Prostate gland (tissue), 2 donors: ENCODE measurements around the gene U2AF2. TPM values are rescaled to one million over a fixed set of nuclear protein-coding genes. Genes with fewer than 3 reads are reported as not detected.

Source experiments
- DNase-seq: peaks from one replicate; pipeline ENCODE4 v3.0.0-alpha.2; 2019; ENCODE audit warnings: low spot score
- H3K27ac ChIP-seq, 2 donors: fragments of 200-600 bp; sonication (generic); 2 replicates each; pipeline ENCODE4 v1.5.1; 2017 to 2019
- H3K27me3 ChIP-seq: fragments of 200-600 bp; sonication (generic); replicated peaks from 2 replicates; pipeline ENCODE4 v1.5.1; 2019; ENCODE audit not compliant: insufficient read depth
- H3K36me3 ChIP-seq, 2 donors: fragments of 200-600 bp; sonication (generic); 1 replicate in 1 of 2; 2 replicates in 1 of 2; pipeline versions ENCODE4 v1.5.1 to v1.8.1; 2017 to 2019
- H3K4me1 ChIP-seq: fragments of 200-600 bp; sonication (generic); replicated peaks from 2 replicates; pipeline ENCODE4 v1.5.1; 2019
- H3K4me3 ChIP-seq, 2 donors: fragments of 200-600 bp; sonication (generic); 2 replicates each; pipeline ENCODE4 v1.5.1; 2017 to 2019
- H3K9me3 ChIP-seq: fragments of 200-600 bp; sonication (generic); 2 replicates; pipeline ENCODE4 v1.5.1; 2017
- CTCF ChIP-seq, 4 experiments: fragments of 200-600 bp in 2 of 4; fragments of 450-650 bp in 2 of 4; sonication (generic) in 2 of 4; IDR thresholded peaks; 1 replicate in 3 of 4; 2 replicates in 1 of 4; pipeline ENCODE4 v1.5.1; 2016 to 2019; ENCODE audit warnings: antibody characterized with exemption in 4 of 4, mild to moderate bottlenecking in 2 of 4, moderate library complexity in 2 of 4
- POLR2A ChIP-seq: fragments of 450-650 bp; IDR thresholded peaks from one replicate; pipeline ENCODE4 v1.6.1; 2016; ENCODE audit warnings: antibody characterized with exemption, mild to moderate bottlenecking
- POLR2AphosphoS5 ChIP-seq: sonication (generic); formaldehyde crosslinking; IDR thresholded peaks from one replicate; pipeline ENCODE4 v1.6.1; 2017; ENCODE audit warnings: antibody characterized with exemption
- WGBS: methylation state at CpG from one replicate; pipeline ENCODE4 v1.1.5; 2018; 5-methylcytosine and 5-hydroxymethylcytosine counted together
- intact Hi-C: fragments of 100-400 bp; cut with DNase I; formaldehyde crosslinking; loops from one replicate; pipeline ENCODE4 v1.14.2; 2022
- total RNA-seq, 2 donors: library from RNA; depleted of rRNA; stranded (reverse); fragments of >200 nt; gene quantifications; one replicate each; pipeline ENCODE4 v1.1.0, GENCODE V29; 2016

U2AF2 gene
- 100 to 1,000 TPM in 1 of 2 donors, 10 to 100 TPM in 1; 99.2 to 224 TPM for total RNA-seq

DNA sequence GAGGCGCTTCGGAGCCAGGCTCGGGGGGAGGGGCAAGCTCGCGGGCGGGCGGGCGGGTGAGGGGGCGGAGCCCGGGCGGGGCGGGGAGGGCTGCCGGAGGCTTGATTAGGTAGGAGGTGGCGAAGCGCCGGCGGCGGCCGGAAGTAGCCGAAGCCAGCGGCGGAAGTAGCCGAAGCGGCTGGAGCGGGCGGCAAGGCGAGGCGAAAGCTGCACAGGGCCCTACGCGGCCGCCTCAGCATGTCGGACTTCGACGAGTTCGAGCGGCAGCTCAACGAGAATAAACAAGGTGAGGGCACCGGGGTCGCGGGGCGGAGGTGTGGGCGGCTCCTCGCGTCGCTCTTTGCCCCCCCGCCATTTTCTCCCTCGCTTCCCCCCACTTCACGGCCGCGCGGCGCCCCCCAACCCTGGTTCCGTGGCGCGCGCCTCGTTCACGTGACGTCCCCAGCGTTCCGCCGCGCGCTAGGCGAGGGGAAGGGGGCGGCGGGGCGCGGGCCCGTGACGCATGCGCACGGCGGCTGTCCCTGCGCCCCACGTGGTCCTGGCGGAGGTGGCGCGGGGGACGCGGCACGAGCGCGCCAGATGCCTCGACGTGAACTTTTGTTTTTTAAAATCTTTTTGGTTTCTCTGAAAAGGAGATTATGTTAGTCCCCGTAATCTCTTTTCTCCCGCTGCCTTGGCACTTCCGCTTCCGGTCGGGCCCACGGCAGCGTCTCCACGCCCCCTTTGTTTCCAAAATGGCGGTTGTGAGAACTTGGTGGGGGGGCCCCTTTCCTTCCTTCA, at the start of gene U2AF2:
Gene U2AF2, plus strand, starts transcription at position 168 of the 780 bp plus-strand sequence. Its CDS starts 70 bp downstream, at position 238.
- intact Hi-C loops: loop anchor here (10.0 kb wide), 1 partner anchor 540 kb away; the partner anchor contains the start of gene PPP1R12C
- Histone ChIP-seq H3K4me1 (peaks cover 28% of the 10 kb centered on the region), H3K27ac (peak within 1 kb of the TSS; percentile 98 to 99), H3K4me3 (peak within 1 kb of the TSS; percentile 88 to 94), H3K9me3 (no peaks in the 10 kb centered on the region), H3K27me3 (no peaks in the 10 kb centered on the region), H3K36me3 (no peaks in the 10 kb centered on the region)
- peak; percentile 94 for DNase-seq
- TF ChIP-seq POLR2AphosphoS5: peak; percentile 48
- peak in 1 of 4 experiments; percentile 18 for TF ChIP-seq CTCF (IDR thresholded peaks at IDR 0.05)
- TF ChIP-seq POLR2A: peak; percentile 62
- WGBS: 0% methylated on average over 51 of the region's 95 CpGs

- Histone ChIP-seq H3K9me3 (no peaks in the 10 kb centered on the region), H3K36me3 (no peaks in the 10 kb centered on the region), H3K4me3 (peak overlapping the region; percentile 84 to 99), H3K27ac (peak overlapping the region; percentile 85 to 95), H3K4me1 (peaks cover 10% of the 10 kb centered on the region), H3K27me3 (no peaks in the 10 kb centered on the region)
- TF ChIP-seq CTCF (IDR thresholded peaks at IDR 0.05) (no peak), POLR2AphosphoS5 (peak; percentile 86), POLR2A (peak; percentile 29)
- DNase-seq: peak; percentile 97
- WGBS: under 1% methylated on average over 39 of the region's 43 CpGs
- intact Hi-C loops: loop anchor here (5.0 to 10.0 kb wide), 2 partner anchors 88 to 490 kb away; partner anchors contain the start of gene PPP1R12C
These were observed 49.6 kb upstream of the U2AF2 start for GRCh38 chr19:55605207-55605636.

- TF ChIP-seq POLR2AphosphoS5 (peak; percentile 53), POLR2A (no peak), CTCF (IDR thresholded peaks at IDR 0.05) (peak in 3 of 4 experiments; percentile 49 to 74 (median 69))
- peak within 1 kb of the TSS; percentile 84 to 99 for H3K4me3 ChIP-seq
- DNase-seq: peak; percentile 69
- H3K4me1 ChIP-seq: peaks cover 9% of the 10 kb centered on the region
- peak within 1 kb of the TSS; percentile 85 to 95 for H3K27ac ChIP-seq
- no peaks in the 10 kb centered on the region for H3K36me3 ChIP-seq
- WGBS: 1% methylated on average over 26 of the region's 44 CpGs
- no peaks in the 10 kb centered on the region for H3K27me3 ChIP-seq
- no peaks in the 10 kb centered on the region for H3K9me3 ChIP-seq
- intact Hi-C loops: loop anchor here (5.0 to 10.0 kb wide), 2 partner anchors 89 to 491 kb away; partner anchors contain the start of gene PPP1R12C
These were observed 49.0 kb upstream of the U2AF2 start, which contains the start of gene ZNF865 for GRCh38 chr19:55605637-55606470. Gene ZNF865, plus strand, starts transcription at chr19:55605647. Its CDS starts 7,972 bp downstream, at chr19:55613619.

DNA sequence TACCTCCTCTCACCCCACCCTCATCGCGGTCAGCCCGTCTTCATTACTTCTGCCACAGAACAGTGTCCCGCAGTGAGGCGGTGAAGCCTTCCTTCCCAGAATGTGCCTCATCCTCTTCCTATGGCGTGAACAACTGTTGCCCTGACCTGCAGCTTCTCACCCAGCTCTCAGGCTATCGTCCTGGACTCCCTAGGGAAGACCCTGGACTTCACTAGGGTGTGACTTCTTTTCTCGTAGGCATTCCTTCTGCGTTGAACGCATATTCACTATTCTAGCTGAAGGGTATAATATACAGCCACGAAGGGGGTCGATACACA, 48.4 kb upstream of the U2AF2 start:
- Histone ChIP-seq H3K27ac (peak overlapping the region; percentile 85 to 95), H3K36me3 (no peaks in the 10 kb centered on the region), H3K9me3 (no peaks in the 10 kb centered on the region), H3K4me1 (peaks cover 6% of the 10 kb centered on the region), H3K27me3 (no peaks in the 10 kb centered on the region), H3K4me3 (peak overlapping the region; percentile 84 to 99)
- DNase-seq: no peak
- WGBS: 13% methylated on average over 12 of the region's 12 CpGs
- intact Hi-C loops: loop anchor here (5.0 to 10.0 kb wide), 2 partner anchors 89 to 492 kb away; partner anchors contain the start of gene PPP1R12C
- TF ChIP-seq CTCF (IDR thresholded peaks at IDR 0.05): no peak
- no peak for TF ChIP-seq POLR2AphosphoS5
- TF ChIP-seq POLR2A: no peak
